Iris pigment epithelial cell (primary cell): ENCODE data around the gene PLEKHG1.

Source experiments
- DNase-seq: peaks from one replicate; pipeline ENCODE4 v3.0.0-alpha.2; 2011; ENCODE audit warnings: low read depth

PLEKHG1 gene

GRCh38 chr6:150640556-150641209 is 41.0 kb downstream of the PLEKHG1 start:
- DNase-seq = no peak

DNA sequence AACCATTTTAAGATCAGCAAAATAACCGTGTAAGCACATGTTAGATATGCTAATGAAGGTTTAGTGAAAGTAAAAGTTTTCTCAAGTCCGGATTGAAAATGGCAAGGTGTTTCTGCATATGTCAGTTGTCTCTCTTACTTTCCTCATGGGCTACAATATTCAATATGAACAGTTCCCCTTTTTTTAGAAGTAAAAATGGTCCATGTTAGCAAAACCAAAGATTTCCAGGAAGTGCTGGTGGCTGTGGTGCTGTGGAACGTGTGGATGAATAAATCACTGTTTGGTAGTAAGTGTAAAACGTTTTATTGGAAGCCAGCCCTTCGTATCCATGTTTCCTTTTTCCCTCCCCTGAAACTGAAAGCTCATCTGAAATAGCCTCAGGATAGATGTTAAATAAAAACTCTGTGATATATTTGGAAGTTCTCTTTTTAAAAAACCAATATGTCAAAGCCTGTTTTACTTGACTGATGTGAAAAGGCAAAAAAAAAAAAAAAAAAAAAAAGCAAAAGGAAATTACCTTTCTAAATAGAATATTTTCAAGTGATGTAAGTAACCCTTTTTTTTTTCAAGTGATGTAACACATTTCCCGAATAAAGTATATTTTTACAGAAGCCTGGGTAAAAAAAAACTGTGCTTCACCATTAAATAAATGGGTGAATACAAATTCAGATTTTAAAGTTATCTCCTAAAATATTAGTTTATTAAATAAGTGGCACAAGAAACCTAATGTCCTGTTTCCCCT is 41.9 kb downstream of the PLEKHG1 start:
- DNase-seq = no peak

- DNase-seq = no peak
Observed at GRCh38 chr6:150646228-150646627, 46.5 kb downstream of the PLEKHG1 start.

- DNase-seq = no peak
Observed at GRCh38 chr6:150647051-150647450, 47.4 kb downstream of the PLEKHG1 start.
